ACC112 (cell line): ENCODE data around the gene GNB1.

ENCODE experiments used
- H2AFZ ChIP-seq: fragments of 200-600 bp; sonication (generic); one replicate; pipeline ENCODE4 v1.6.0; 2017; ENCODE audit warnings: antibody characterized with exemption, low read length; ENCODE audit not compliant: unreplicated experiment
- H3K27ac ChIP-seq: fragments of 200-600 bp; sonication (generic); 2 replicates; pipeline ENCODE4 v1.5.1; 2014; ENCODE audit warnings: low read depth, mild to moderate bottlenecking, antibody characterized with exemption, low read length, moderate library complexity
- H3K27me3 ChIP-seq: fragments of 200-600 bp; sonication (generic); 2 replicates; pipeline ENCODE4 v1.6.1; 2014; ENCODE audit warnings: mild to moderate bottlenecking, antibody characterized with exemption, low read length, moderate library complexity, mixed read lengths; ENCODE audit not compliant: insufficient read depth
- H3K36me3 ChIP-seq: fragments of 200-600 bp; sonication (generic); 2 replicates; pipeline ENCODE4 v1.6.1; 2016; ENCODE audit warnings: mild to moderate bottlenecking, antibody characterized with exemption, low read length, moderate library complexity, mixed read lengths; ENCODE audit not compliant: insufficient read depth
- H3K4me1 ChIP-seq: fragments of 200-600 bp; sonication (generic); one replicate; pipeline ENCODE4 v1.6.1; 2016; ENCODE audit warnings: low read length, mixed read lengths; ENCODE audit not compliant: insufficient read depth, unreplicated experiment, control insufficient read depth
- H3K4me3 ChIP-seq: fragments of 200-600 bp; sonication (generic); 2 replicates; pipeline ENCODE4 v1.5.1; 2014; ENCODE audit warnings: mild to moderate bottlenecking, low read depth, low read length
- H3K79me2 ChIP-seq: fragments of 200-600 bp; sonication (generic); one replicate; pipeline ENCODE4 v1.6.0; 2016; ENCODE audit warnings: low read length; ENCODE audit not compliant: control insufficient read depth, unreplicated experiment, insufficient read depth

GNB1 gene

GRCh38 chr1:1833916-1834325 lies 57.0 kb downstream of the GNB1 start:
- Histone ChIP-seq H3K4me3 (no peak overlapping the region), H3K27me3 (no peaks in the 10 kb centered on the region), H2AFZ (no peak overlapping the region), H3K27ac (no peak overlapping the region), H3K4me1 (no peaks in the 10 kb centered on the region), H3K79me2 (peaks cover 88% of the 10 kb centered on the region), H3K36me3 (peaks cover 9% of the 10 kb centered on the region; the same call in 1 of the 2 replicates)

DNA sequence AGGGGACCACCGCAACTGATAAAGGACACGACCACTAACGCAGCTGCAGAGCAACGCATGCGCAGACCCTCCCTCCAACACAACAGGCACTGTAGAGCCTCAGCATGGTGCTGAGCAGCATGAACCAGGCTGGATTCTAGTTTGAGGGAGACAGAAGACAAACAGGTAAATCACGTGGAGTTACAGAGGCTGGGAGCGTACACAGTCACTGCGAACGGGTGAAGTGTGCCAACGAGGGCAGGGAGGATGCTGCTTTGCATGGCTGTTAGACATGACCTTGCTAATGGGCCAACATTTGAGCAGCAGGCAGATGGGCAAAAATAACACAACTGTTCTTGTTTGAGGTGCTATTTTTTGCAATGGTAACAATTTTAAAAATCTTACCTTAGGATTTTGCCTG lies 57.4 kb downstream of the GNB1 start:
- Histone ChIP-seq H3K4me3 (no peak overlapping the region), H2AFZ (no peak overlapping the region), H3K27ac (no peak overlapping the region), H3K4me1 (no peaks in the 10 kb centered on the region), H3K27me3 (no peaks in the 10 kb centered on the region), H3K79me2 (peaks cover 88% of the 10 kb centered on the region), H3K36me3 (peaks cover 11% of the 10 kb centered on the region)

DNA sequence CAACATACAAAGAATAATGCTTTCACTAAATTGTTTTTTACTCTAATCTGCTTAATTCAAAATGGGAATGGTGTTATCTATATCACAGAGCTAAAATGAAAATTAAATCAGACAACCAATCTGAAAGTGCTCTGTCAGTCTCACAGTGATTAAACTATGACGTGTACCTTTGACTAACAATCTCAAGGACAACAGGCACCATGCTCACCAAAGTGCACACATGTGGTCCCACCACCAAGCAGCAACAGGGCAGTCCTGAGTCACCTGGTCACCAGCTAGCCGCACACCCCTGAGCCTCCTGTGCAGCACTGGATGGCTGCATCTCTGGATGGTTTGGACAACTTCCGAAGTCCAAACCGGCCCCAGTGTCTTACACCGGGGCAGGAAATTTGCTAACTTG lies 58.1 kb downstream of the GNB1 start:
- Histone ChIP-seq H3K36me3 (peaks cover 13% of the 10 kb centered on the region), H3K4me1 (no peaks in the 10 kb centered on the region), H3K4me3 (no peak overlapping the region), H3K27me3 (no peaks in the 10 kb centered on the region), H2AFZ (no peak overlapping the region), H3K79me2 (peaks cover 89% of the 10 kb centered on the region), H3K27ac (no peak overlapping the region)

GRCh38 chr1:1832166-1832565 lies 58.7 kb downstream of the GNB1 start:
- Histone ChIP-seq H3K27ac (no peak overlapping the region), H3K4me1 (peaks cover 5% of the 10 kb centered on the region), H3K36me3 (peaks cover 13% of the 10 kb centered on the region)

DNA sequence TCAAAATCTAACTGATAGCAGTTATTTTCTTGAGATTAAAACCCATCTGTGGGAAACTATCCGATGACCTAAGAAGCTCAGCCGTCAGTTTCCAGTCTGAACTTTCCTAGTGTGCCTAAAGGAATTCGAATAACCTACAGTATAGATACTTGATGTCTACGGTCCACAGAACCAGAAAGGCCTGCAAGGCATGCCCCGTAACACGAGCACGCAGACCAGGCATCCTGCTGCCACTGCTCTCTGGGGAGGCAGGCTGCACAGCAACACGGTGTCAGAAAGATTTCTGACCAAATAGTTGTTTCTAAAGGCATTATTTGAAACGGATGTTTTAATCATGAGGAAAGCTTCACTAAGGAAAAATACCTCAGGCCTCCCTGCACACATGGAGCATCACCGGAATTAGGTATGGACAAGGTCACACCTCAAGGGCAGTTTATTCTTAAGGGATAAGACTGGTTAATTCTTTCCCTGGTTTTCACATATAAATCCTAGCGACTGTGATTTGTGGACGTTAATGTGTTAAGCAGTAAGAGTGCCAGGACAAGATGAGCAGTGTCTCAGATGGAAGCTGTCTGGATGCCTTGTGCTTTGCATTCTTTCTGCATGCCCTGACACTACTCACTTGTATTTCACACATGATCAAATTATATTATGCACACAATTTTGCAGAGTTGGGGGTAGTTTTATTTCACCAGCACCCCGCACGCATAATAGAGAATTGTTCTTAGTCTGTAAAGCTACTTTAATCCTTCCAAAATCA lies 63.6 kb downstream of the GNB1 start:
- Histone ChIP-seq H3K27ac (no peak overlapping the region; the same call in 1 of the 2 replicates), H2AFZ (no peak overlapping the region), H3K4me3 (no peak overlapping the region), H3K4me1 (peaks cover 11% of the 10 kb centered on the region), H3K36me3 (peaks cover 16% of the 10 kb centered on the region), H3K27me3 (no peaks in the 10 kb centered on the region), H3K79me2 (peaks cover 82% of the 10 kb centered on the region)

More at GRCh38 chr1:1832166-1832565, 58.7 kb downstream of the GNB1 start:
- Histone ChIP-seq H3K4me3 (no peak overlapping the region), H3K27me3 (no peaks in the 10 kb centered on the region), H3K79me2 (peaks cover 90% of the 10 kb centered on the region), H2AFZ (no peak overlapping the region)

DNA sequence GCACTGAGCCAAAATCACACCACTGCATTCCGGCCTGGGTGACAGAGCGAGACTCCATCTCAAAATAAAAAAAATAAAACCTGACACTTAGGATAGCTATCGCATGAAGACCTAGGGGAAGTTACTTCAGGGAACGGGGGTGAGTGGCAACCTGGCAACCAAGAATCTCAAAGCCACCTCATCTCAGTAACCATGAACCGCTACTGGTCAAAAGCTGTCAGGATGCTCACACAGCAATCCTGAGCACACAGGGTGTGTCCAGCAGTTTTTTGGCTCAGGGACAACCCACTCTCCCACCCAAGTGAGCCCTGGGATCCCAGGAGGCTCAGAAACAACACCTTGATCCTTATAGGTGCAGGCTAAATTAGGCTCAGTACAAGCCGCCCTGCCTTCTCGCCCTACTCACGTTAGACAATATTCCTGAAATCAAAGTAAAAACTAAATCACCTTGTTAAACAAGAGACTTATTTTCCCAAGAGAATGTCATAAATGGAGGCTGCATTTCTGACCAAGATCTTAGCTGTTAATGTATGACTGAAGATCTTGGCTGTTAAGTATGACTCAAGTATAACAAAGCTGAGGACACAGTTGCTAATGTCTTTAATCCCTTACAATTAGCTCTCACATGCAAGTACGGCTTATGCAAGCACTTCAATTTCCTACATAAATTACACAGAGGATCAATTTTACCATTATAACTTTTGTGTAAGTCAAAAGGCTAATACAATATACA lies 64.4 kb downstream of the GNB1 start:
- no peak overlapping the region for H3K4me3 ChIP-seq
- H3K36me3 ChIP-seq, result peaks cover 17% of the 10 kb centered on the region
- H2AFZ ChIP-seq, result no peak overlapping the region
- no peaks in the 10 kb centered on the region for H3K27me3 ChIP-seq
- no peak overlapping the region; the same call in 1 of the 2 replicates for H3K27ac ChIP-seq
- peaks cover 11% of the 10 kb centered on the region for H3K4me1 ChIP-seq
- H3K79me2 ChIP-seq, result peaks cover 81% of the 10 kb centered on the region

- no peaks in the 10 kb centered on the region for H3K27me3 ChIP-seq
- peaks cover 11% of the 10 kb centered on the region for H3K4me1 ChIP-seq
- no peak overlapping the region for H3K4me3 ChIP-seq
- H3K79me2 ChIP-seq, result peaks cover 82% of the 10 kb centered on the region
- H2AFZ ChIP-seq, result no peak overlapping the region
- H3K36me3 ChIP-seq, result peaks cover 28% of the 10 kb centered on the region
- no peak overlapping the region for H3K27ac ChIP-seq
Measured at GRCh38 chr1:1825217-1825616, 65.7 kb downstream of the GNB1 start.

- H3K4me3 ChIP-seq, result no peak overlapping the region
- H3K4me1 ChIP-seq, result no peaks in the 10 kb centered on the region
- peaks cover 42% of the 10 kb centered on the region for H3K36me3 ChIP-seq
- no peaks in the 10 kb centered on the region for H3K27me3 ChIP-seq
- peaks cover 54% of the 10 kb centered on the region for H3K79me2 ChIP-seq
- H2AFZ ChIP-seq, result no peak overlapping the region
- no peak overlapping the region for H3K27ac ChIP-seq
Measured at GRCh38 chr1:1819762-1820161, 71.1 kb downstream of the GNB1 start.

DNA sequence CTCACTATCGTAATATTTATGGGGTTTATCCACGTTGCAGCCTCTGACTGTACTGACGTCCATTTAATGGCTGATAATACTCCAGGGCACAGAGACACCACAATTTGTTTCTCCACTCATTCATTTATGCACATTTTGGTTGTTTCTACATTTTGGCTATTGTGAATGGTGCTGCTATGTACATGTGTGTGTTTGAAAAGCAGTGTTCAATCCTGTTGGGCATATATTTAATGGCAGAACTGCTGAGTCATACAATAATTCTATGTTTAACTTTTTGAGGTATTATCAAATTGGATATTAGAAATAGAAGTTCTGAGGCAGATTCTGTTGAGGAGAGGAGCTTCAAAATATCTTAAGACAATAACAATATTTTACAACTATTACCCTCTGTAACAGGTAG lies 73.7 kb downstream of the GNB1 start:
- H3K27ac ChIP-seq, result peak overlapping the region; percentile 0
- peaks cover 47% of the 10 kb centered on the region for H3K79me2 ChIP-seq
- no peak overlapping the region for H2AFZ ChIP-seq
- peaks cover 38% of the 10 kb centered on the region for H3K36me3 ChIP-seq
- H3K27me3 ChIP-seq, result no peaks in the 10 kb centered on the region
- no peak overlapping the region for H3K4me3 ChIP-seq
- H3K4me1 ChIP-seq, result no peaks in the 10 kb centered on the region

- Histone ChIP-seq H3K27me3 (no peaks in the 10 kb centered on the region), H2AFZ (no peak overlapping the region), H3K4me3 (no peak overlapping the region), H3K27ac (no peak overlapping the region), H3K36me3 (peaks cover 32% of the 10 kb centered on the region), H3K79me2 (peaks cover 35% of the 10 kb centered on the region), H3K4me1 (no peaks in the 10 kb centered on the region)
Measured at GRCh38 chr1:1815606-1816281, 75.1 kb downstream of the GNB1 start.
